Karpas-422 (cell line): Measurements from ENCODE around the gene TADA2B. TPM values are rescaled to one million over a fixed set of nuclear protein-coding genes. Genes with fewer than 3 reads are reported as not detected.

ENCODE experiments used
- DNase-seq: peaks from one replicate; pipeline ENCODE4 v3.0.0-alpha.2; 2015
- H2AFZ ChIP-seq: fragments of 200-600 bp; sonication (generic); 2 replicates; pipeline ENCODE4 v1.6.1; 2014; ENCODE audit warnings: antibody characterized with exemption, low read length, mixed read lengths
- H3K27ac ChIP-seq: fragments of 200-600 bp; sonication (generic); 2 replicates; pipeline ENCODE4 v1.5.1; 2014; ENCODE audit warnings: mild to moderate bottlenecking, low read length, moderate library complexity
- H3K27me3 ChIP-seq: fragments of 200-600 bp; sonication (generic); 2 replicates; pipeline ENCODE4 v1.6.1; 2014; ENCODE audit warnings: low read length, mixed read lengths
- H3K36me3 ChIP-seq: fragments of 200-600 bp; sonication (generic); 2 replicates; pipeline ENCODE4 v1.6.1; 2014; ENCODE audit warnings: low read length, mixed read lengths; ENCODE audit not compliant: insufficient read depth
- H3K4me1 ChIP-seq: fragments of 200-600 bp; sonication (generic); 2 replicates; pipeline ENCODE4 v1.6.1; 2014; ENCODE audit warnings: mild to moderate bottlenecking, low read length, mixed read lengths
- H3K4me2 ChIP-seq: fragments of 200-600 bp; sonication (generic); 2 replicates; pipeline ENCODE4 v1.6.1; 2014; ENCODE audit warnings: low read length, low read depth, mild to moderate bottlenecking; ENCODE audit not compliant: poor library complexity, severe bottlenecking
- H3K4me3 ChIP-seq: fragments of 200-600 bp; sonication (generic); 2 replicates; pipeline ENCODE4 v1.5.1; 2014; ENCODE audit warnings: mild to moderate bottlenecking, antibody characterized with exemption, low read length, mixed read lengths
- H3K79me2 ChIP-seq: fragments of 200-600 bp; sonication (generic); 2 replicates; pipeline ENCODE4 v1.6.1; 2014; ENCODE audit warnings: mild to moderate bottlenecking, low read length, mixed read lengths
- H3K9ac ChIP-seq: fragments of 200-600 bp; sonication (generic); 2 replicates; pipeline ENCODE4 v1.6.0; 2014; ENCODE audit warnings: low read length
- H3K9me2 ChIP-seq: fragments of 200-600 bp; sonication (generic), shearing (Covaris generic); replicated peaks from 2 replicates; pipeline ENCODE4 v1.6.0; 2014; ENCODE audit warnings: mild to moderate bottlenecking, low read length, moderate library complexity; ENCODE audit not compliant: insufficient read depth
- H3K9me3 ChIP-seq: fragments of 300-700, 200-600 bp; sonication (generic); 2 replicates; pipeline ENCODE4 v1.6.1; 2014; ENCODE audit warnings: low read length, mixed read lengths
- H4K20me1 ChIP-seq: fragments of 200-600 bp; sonication (generic); 2 replicates; pipeline ENCODE4 v1.6.1; 2014; ENCODE audit warnings: mild to moderate bottlenecking, antibody characterized with exemption, low read length, low read depth; ENCODE audit not compliant: insufficient read depth
- total RNA-seq: library from RNA; depleted of rRNA; stranded (reverse); fragments of >200 nt; shearing (Covaris generic); gene quantifications from 2 replicates; pipeline ENCODE4 v1.2.3, GENCODE V29; 2014; ENCODE audit warnings: low replicate concordance; rRNA removed

Gene TADA2B
- total RNA-seq, result 12.8 and 23.4 TPM in 2 replicates

GRCh38 chr4:7043284-7044136 is at the start of gene TADA2B:
Gene TADA2B, plus strand, starts transcription at chr4:7043372. Its CDS starts 208 bp downstream, at chr4:7043580.
- peak; percentile 83 for DNase-seq
- Histone ChIP-seq H4K20me1 (peaks cover 15% of the 10 kb centered on the region), H3K79me2 (peaks cover 50% of the 10 kb centered on the region), H3K36me3 (0 out of 2 replicates have a peak, but pooled peaks cover under 1% of the 10 kb centered on the region), H3K9me3 (no peaks in the 10 kb centered on the region), H3K4me3 (peak within 1 kb of the TSS; percentile 94), H3K27me3 (no peaks in the 10 kb centered on the region), H2AFZ (peak within 1 kb of the TSS; percentile 92), H3K9me2 (no peaks in the 10 kb centered on the region), H3K4me1 (peaks cover 42% of the 10 kb centered on the region), H3K27ac (peak within 1 kb of the TSS; percentile 52), H3K9ac (peak within 1 kb of the TSS; percentile 98), H3K4me2 (peak within 1 kb of the TSS; percentile 98)

DNA sequence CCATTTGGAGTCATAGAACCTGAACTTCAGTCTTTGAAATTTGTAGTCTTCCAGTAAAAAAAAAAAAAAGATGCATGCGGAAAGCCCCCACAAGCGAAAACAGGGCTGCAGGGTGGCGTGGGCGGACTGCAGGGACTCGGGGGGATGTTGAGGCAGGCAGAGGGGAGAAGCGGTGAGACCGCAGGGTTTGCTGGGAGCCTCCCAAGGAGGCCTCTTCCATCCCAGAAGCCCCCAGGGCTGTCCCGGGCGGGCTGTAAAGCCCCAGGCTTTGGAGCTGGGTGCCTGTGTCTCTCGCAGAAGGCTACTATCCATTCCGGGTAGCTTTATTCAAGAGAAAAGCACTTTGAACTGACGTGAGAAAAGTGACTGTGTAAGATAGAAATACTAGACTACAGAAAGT is 46.7 kb upstream of the TADA2B start:
- no peak overlapping the region for H3K9ac ChIP-seq
- no peaks in the 10 kb centered on the region for H4K20me1 ChIP-seq
- no peaks in the 10 kb centered on the region for H3K9me2 ChIP-seq
- H3K27me3 ChIP-seq, result no peaks in the 10 kb centered on the region
- H3K27ac ChIP-seq, result no peak overlapping the region
- no peaks in the 10 kb centered on the region for H3K4me1 ChIP-seq
- no peaks in the 10 kb centered on the region for H3K9me3 ChIP-seq
- peaks cover 18% of the 10 kb centered on the region for H3K79me2 ChIP-seq
- DNase-seq, result no peak
- no peak overlapping the region for H3K4me3 ChIP-seq
- no peak overlapping the region for H3K4me2 ChIP-seq
- H2AFZ ChIP-seq, result no peak overlapping the region
- H3K36me3 ChIP-seq, result peaks cover 17% of the 10 kb centered on the region; the same call in 1 of the 2 replicates

GRCh38 chr4:6999172-7000086 is 43.7 kb upstream of the TADA2B start:
- no peaks in the 10 kb centered on the region for H3K27me3 ChIP-seq
- no peaks in the 10 kb centered on the region for H4K20me1 ChIP-seq
- H3K27ac ChIP-seq, result no peak overlapping the region
- no peak overlapping the region for H3K9ac ChIP-seq
- H3K4me1 ChIP-seq, result no peaks in the 10 kb centered on the region
- H3K4me3 ChIP-seq, result no peak overlapping the region
- 0 out of 2 replicates have a peak, but pooled peaks cover 7% of the 10 kb centered on the region for H3K79me2 ChIP-seq
- DNase-seq, result no peak
- peaks cover 15% of the 10 kb centered on the region; the same call in 1 of the 2 replicates for H3K36me3 ChIP-seq
- no peaks in the 10 kb centered on the region for H3K9me2 ChIP-seq
- H2AFZ ChIP-seq, result no peak overlapping the region
- no peaks in the 10 kb centered on the region for H3K9me3 ChIP-seq
- no peak overlapping the region for H3K4me2 ChIP-seq

- Histone ChIP-seq H2AFZ (no peak overlapping the region), H4K20me1 (no peaks in the 10 kb centered on the region)
Measured at GRCh38 chr4:7000421-7001176, 42.6 kb upstream of the TADA2B start.

DNA sequence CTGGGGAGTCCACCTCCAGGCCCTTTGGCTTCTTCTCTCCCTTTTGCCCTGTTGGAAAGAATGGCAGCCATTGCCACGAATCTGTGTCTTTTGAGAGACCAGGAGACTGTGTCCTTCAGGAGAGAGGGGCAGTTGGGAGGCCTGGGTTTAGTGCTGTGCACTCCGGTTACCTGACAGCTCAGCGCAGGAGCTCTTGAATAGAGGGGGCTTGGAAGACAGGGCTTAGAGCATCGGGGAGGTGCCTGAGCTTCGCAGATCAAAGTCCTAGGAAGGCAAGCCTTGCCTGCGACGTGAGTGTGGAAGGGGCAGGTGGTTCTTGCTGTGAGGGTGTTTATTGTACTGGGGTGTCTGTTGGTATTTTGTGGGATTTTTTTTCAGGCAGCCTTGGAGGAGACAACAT is 41.9 kb upstream of the TADA2B start:
- H3K79me2 ChIP-seq, result 0 out of 2 replicates have a peak, but pooled peaks cover 7% of the 10 kb centered on the region
- no peak overlapping the region for H3K4me3 ChIP-seq
- no peaks in the 10 kb centered on the region for H3K9me3 ChIP-seq
- H3K9me2 ChIP-seq, result no peaks in the 10 kb centered on the region
- no peaks in the 10 kb centered on the region for H3K4me1 ChIP-seq
- no peak for DNase-seq
- no peak overlapping the region for H2AFZ ChIP-seq
- H3K9ac ChIP-seq, result no peak overlapping the region
- H3K27me3 ChIP-seq, result no peaks in the 10 kb centered on the region
- no peak overlapping the region for H3K27ac ChIP-seq
- no peak overlapping the region for H3K4me2 ChIP-seq
- no peaks in the 10 kb centered on the region for H4K20me1 ChIP-seq
- peaks cover 15% of the 10 kb centered on the region; the same call in 1 of the 2 replicates for H3K36me3 ChIP-seq

More at GRCh38 chr4:7000421-7001176, 42.6 kb upstream of the TADA2B start:
- H3K36me3 ChIP-seq, result peaks cover 15% of the 10 kb centered on the region; the same call in 1 of the 2 replicates
- no peak for DNase-seq
- no peak overlapping the region for H3K4me2 ChIP-seq
- no peaks in the 10 kb centered on the region for H3K27me3 ChIP-seq
- H3K9me3 ChIP-seq, result no peaks in the 10 kb centered on the region
- H3K4me3 ChIP-seq, result no peak overlapping the region
- H3K79me2 ChIP-seq, result 0 out of 2 replicates have a peak, but pooled peaks cover 7% of the 10 kb centered on the region
- no peaks in the 10 kb centered on the region for H3K9me2 ChIP-seq
- H3K4me1 ChIP-seq, result no peaks in the 10 kb centered on the region
- no peak overlapping the region for H3K9ac ChIP-seq
- H3K27ac ChIP-seq, result no peak overlapping the region

- Histone ChIP-seq H3K9ac (no peak overlapping the region), H3K9me2 (no peaks in the 10 kb centered on the region), H3K27ac (no peak overlapping the region), H3K79me2 (0 out of 2 replicates have a peak, but pooled peaks cover 7% of the 10 kb centered on the region), H4K20me1 (no peaks in the 10 kb centered on the region), H3K36me3 (peaks cover 15% of the 10 kb centered on the region; the same call in 1 of the 2 replicates), H3K4me3 (no peak overlapping the region), H3K4me1 (no peaks in the 10 kb centered on the region), H3K9me3 (no peaks in the 10 kb centered on the region), H3K4me2 (no peak overlapping the region), H3K27me3 (no peaks in the 10 kb centered on the region), H2AFZ (no peak overlapping the region)
- no peak for DNase-seq
Measured at GRCh38 chr4:7002336-7002735, 40.8 kb upstream of the TADA2B start.

GRCh38 chr4:7003176-7003878 is 39.8 kb upstream of the TADA2B start:
- Histone ChIP-seq H3K4me3 (no peak overlapping the region), H3K4me2 (no peak overlapping the region), H3K27me3 (no peaks in the 10 kb centered on the region), H3K9ac (no peak overlapping the region), H2AFZ (no peak overlapping the region), H3K4me1 (no peaks in the 10 kb centered on the region), H4K20me1 (no peaks in the 10 kb centered on the region), H3K9me2 (no peaks in the 10 kb centered on the region), H3K27ac (no peak overlapping the region), H3K9me3 (no peaks in the 10 kb centered on the region), H3K36me3 (peaks cover 15% of the 10 kb centered on the region; the same call in 1 of the 2 replicates), H3K79me2 (0 out of 2 replicates have a peak, but pooled peaks cover 7% of the 10 kb centered on the region)
- DNase-seq, result no peak
